ENCODE measurements around the gene PDS5B.
"Not testable (repeated sequence)": the region's sequence is repeated elsewhere in the genome, so short reads cannot be mapped to it uniquely, and the experiment has no call there.

Gene PDS5B

DNA sequence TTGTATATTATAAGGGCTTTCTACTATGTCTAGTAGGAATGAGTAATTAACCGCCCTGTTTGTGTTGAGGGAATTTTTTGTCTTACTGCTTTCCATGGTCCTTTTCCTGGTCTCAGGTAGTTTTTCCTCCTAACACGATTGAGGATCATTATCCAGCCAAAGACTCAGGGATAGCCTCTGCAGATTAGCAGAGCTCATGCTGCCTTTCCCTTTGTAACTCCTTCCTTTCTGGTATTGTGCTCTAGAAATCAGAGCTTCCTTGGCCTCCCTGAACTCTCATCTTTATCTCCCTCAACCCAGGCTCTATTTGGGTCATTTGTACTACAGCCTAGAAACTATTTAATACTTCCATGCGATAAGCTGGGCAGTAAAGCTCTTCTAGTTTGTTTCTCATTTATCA lies 142.1 kb downstream of the PDS5B start:
- no peak for DNase-seq

DNA sequence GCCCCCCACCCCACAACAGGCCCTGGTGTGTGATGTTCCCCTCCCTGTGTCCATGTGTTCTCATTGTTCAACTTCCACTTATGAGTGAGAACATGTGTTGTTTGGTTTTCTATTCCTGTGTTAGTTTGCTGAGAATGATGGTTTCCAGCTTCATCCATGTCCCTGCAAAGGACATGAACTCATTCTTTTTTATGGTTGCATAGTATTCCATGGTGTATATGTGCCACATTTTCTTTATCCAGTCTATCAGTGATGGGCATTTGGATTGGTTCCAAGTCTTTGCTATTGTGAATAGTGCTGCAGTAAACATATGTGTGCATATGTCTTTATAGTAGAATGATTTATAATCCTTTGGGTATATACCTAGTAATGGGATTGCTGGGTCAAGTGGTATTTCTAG lies 142.8 kb downstream of the PDS5B start:
- not testable (repeated sequence) for DNase-seq

DNA sequence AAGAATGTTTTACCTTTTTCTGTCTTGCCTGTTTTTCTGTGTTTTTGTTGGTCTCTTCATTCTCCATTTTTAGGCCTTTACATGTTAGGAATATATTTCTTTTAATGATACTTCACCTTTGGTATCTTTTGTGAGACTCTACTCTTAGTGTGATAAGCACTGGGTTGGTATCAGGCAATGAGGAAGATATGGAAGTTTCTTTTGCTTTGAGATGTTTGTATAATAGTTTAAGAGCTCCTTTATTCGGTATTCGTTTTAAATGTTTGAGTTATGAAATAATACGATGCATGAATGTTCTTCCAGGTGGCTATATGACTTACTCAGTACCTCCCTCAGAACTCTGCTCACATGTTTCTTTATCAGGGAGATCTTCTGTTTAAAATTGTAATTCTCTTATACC lies 144.8 kb downstream of the PDS5B start:
- DNase-seq, result no peak

DNA sequence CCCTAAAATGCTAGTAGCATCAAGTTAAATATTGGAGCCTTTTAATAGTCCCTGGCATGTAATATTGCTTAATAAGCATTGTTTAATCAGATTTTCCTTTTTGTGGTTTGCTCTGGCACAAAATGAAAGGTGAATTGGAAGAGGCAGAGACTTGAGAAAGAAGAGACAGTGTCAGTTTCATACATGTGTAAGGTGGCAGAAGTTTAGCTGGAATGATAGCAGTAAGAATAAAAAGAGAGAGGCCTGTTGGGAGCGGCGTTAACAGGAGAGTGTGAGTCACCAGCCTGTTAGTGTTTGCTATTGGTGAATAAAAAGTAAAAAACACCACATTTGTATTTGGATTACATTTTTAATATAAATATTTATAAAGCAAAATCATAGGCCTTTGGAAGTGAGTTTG lies 145.3 kb downstream of the PDS5B start:
- DNase-seq, result no peak

DNA sequence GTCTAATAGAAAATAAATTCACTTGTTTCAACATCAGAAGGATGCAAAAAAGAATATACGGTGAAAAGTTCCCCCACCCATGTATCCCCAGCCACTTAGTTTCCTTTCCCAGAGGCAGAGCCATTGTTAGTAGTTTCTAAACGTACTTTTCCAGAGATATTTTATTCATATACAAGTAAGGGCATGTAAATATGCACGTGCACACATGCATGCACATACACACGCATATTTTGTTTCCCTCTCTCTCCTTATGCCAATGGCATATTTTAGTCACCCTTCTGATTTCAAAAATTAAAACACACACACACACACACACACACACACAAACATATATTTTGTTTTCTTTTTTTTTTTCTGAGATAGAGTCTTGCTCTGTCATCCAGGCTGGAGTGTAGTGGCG lies 147.4 kb downstream of the PDS5B start:
- no peak for DNase-seq

DNA sequence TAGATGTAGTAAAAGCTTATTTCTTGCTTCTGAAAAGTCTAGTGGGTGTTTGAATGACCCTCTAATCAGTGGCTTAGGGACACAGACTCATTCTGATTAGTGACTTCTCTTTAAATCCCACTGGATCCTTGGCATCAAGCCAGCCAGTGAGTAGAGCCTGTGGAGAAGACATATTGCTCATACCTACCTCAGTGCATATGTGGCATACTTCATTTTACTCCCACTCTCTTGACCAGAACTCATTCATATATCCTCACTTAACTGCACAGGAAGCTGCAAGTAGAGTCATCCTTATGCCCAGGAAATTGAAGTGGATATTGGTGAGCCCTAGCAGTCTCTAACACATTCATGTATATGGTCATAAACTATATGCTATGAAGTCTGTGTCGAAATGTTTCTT lies 148.3 kb downstream of the PDS5B start:
- DNase-seq, result no peak

DNA sequence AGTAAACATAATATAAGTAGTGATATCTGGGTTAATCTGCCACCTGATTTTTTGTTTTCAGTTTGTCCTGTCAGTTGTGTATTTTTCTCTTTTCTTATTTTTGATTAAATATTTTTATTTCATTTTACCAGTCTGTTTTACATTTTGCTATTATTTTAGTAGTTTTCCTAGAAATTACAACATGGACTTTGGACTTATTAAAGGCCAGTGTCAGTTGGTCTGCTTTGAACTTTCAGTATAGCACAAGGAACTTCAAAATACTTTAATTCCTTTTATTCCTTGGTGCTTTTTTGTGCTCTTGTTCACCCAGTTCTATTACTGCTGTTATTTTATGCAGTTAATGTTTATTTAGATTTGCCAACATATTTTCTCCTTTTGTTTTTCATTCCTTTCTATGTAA lies 149.6 kb downstream of the PDS5B start:
- no peak for DNase-seq

DNA sequence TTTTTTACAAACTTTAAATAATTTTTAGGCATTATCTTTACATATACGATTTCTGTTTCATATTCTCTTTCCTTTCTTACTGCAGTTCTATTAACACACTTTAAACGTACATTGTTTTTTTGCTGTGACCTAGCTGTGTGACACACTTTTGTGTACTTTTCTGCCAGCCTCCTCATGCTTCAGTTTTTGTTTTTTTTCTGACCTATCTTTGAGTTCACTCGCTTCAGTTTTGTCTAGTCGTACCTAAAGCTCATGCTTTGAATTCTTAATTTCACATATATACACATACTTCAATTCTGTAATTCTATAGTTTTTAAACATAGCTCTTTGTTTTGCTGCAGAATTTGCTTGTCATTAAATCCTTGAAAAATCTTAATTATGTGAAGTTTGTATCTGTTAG lies 150.4 kb downstream of the PDS5B start:
- DNase-seq, result no peak

DNA sequence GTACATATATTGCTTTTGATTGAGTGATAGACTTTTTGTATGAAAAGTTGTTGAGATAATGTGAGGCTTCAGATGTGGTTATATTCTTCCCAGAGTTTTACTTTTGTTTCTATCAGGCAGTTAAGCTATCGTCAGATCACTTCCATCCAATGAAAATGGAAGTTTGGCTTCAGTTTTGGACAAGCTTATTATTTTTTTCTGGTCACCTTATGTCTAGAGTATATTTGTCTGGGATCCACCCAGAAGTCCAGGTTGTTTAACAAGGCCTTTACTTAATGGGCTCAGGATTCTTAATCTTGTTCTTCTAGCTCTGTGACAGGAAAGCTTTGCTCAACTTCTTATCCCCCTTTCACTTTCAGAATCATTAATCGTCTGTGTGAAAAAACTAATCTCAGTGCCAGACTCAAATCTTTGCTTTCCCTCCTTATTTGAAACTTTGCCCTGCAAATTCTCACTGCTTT lies 150.9 kb downstream of the PDS5B start:
- no peak for DNase-seq

DNA sequence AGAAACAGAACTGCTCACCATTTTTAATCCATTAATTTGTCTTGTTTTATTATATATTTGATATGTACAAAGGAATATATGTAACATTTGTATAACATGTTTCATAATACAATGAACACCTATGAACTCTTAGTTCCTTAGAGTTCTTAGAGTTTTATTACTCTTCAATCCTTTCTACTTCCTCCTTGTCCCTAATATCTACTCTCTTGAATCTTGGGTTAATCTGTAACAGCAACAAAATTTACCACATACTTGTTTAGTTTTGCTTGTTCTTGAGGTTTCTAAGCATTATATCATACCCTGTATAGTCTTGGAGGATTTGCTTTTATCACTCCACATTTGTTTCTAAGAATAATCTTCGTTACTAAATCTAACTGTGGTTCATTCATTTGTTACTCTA lies 151.4 kb downstream of the PDS5B start:
- no peak for DNase-seq

DNA sequence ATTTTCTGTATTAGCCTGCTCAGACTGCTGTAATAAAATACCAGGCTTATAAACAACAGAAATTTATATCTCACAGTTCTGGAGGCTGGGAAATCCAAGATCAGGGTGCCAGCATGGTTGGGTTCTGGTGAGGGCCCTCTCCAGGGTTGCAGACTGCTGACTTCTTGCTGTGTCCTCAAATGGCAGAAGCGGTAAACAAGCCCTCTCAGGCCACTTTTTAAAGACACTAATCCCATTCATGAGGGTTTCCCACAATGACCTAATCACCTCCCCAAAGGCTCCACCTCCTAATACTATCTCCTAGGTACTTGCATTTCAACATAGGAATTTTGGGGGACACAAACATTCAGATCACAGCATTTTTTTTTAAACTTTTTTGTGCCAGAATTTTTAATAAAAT lies 159.3 kb downstream of the PDS5B start:
- no peak for DNase-seq

DNA sequence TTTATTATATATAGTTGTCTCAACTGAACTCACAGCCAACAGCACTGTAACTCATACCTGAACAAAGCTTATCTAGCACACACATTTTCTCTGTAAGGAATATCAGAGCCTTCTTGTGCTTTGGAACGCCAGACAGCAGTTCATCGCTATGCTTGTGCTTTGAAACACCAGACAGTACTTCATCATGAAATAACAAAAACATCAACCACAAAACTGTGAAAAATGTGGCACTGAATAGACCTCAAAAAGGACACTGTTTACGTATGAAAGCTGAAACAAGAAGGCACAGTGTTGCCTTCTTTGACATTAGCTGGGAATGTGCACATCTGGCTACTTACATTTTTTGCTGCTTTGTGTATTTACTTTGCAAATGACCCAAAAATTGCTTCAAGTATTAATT lies 160.2 kb downstream of the PDS5B start:
- no peak for DNase-seq

DNA sequence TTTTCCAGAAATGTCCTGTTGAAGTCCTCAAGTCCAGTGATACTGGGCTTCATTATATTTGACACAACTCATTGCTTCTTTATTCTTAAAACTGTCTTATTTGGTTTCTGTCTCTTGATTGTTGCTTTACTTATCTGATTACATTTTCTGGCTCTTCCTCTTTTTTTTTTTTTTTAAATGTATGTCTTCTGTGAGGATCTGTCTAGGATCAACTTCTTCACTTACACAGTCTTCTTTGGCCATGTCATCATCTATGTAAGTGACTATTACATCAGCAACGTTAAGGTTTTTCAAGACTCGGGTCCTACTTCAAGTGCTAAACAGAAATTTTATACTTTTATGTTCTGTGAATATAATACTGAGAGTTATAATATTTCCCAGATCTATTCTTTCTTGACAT lies 162.1 kb downstream of the PDS5B start:
- DNase-seq, result no peak

DNA sequence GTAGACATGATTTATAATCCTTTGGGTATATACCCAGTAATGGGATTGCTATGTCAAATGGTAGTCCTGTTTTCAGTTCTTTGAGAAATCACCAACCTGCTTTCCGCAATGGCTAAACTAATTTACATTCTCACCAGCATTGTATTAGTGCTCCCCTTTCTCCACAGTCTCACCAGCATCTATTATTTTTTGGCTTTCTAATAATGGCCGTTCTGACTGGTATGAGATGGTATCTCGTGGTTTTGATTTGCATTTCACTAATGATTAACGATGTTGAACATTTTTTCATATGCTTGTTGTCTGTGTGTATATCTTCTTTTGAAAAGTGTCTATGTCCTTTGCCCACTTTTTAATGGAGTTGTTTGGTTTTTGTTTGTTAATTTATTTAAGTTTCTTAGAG lies 165.1 kb downstream of the PDS5B start:
- DNase-seq, result no peak

DNA sequence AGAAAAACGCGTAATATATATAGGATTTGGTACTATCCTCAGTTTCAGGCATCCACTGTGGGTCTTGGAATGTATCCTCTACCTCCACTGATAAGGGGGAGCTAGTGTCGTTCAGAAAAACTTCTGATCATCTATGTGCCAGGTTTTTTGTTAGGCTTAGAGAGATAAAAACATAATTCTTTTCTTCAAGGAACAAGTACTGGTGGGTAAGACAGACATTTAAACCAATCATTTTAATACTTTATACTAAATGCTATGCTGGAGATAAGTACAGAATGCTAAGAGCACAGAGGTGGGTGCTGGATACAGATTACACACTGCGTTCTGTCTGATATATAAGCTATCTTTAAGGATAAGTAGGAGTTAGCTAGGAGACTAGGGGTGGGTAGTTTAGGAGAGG lies 166.1 kb downstream of the PDS5B start:
- no peak for DNase-seq

DNA sequence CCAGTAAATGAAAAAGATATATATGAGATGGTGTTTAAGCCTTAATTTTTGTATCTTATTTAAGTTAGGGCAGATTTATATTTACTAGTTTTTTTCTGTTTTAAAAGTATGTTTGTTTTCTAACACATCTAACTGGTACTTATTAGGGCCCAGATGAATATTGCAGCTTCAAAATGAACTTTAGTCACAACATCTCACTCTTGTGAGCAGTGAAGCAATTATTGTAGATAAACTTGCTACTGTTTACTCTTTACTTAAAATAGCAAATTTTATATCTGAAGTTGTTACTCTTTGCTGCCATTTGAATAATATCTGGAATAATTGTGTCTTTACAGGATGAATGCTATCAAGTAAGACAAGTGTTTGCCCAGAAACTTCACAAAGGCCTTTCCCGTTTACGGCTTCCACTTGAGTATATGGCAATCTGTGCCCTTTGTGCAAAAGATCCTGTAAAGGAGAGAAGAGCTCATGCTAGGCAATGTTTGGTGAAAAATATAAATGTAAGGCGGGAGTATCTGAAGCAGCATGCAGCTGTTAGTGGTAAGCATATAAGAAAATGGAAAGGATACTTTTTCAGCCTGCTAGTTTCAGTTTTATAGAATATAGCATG lies 166.8 kb downstream of the PDS5B start:
- DNase-seq, result no peak

DNA sequence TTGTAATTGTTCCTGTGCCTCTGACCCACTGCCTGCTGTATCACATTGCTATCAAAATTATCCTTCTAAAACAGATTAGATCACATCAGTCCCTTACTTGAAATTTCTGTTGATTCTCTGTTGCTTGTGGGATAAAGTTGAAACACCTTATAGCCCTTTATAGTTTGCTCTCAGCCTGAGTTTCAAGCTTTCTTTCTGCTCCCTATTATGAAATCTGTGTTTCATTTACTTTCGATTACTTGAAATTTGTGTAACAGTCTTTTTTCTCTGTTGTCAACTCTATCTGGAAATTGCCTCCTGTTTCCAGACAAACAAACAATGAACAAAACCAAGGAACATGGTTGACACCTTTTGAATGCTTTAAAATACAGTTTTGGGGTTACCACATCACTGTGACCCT lies 167.9 kb downstream of the PDS5B start:
- no peak for DNase-seq

DNA sequence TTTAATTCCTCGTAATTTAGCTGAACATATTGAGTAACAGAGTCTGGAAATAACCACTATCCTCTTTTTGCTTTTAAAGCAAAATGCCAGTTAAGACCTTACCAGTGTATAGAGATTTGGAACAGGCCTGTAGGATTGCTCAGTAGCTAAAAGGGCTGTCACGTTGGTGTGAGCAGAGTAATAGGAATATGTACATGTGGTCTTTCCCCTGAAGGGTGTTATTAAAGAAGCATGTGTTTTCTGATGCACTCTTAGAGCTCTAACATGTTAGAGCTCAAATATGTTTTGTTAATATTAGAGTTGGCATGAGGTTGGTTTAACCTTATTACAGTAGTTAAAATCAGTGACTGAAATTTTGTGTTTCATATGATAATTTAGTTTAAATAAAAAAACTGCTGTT lies 172.9 kb downstream of the PDS5B start:
- DNase-seq, result no peak

DNA sequence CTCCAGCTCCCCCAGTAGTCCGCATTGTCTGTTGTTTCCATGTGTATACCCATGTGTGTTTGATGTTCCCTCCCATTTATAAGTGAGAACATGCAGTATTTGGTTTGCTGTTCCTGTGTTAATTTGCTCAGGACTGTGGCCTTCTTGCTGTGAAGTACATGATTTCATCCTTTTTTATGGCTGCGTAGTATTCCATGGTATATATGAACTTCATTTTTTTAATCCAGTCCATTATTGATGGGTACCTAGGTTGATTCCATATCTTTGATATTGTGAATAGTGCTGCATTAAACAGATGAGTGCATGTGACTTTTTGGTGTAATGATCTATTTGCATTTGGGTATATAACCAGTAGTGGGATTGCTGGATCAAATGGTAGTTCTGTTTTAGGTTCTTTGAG lies 175.2 kb downstream of the PDS5B start:
- DNase-seq, result no peak

DNA sequence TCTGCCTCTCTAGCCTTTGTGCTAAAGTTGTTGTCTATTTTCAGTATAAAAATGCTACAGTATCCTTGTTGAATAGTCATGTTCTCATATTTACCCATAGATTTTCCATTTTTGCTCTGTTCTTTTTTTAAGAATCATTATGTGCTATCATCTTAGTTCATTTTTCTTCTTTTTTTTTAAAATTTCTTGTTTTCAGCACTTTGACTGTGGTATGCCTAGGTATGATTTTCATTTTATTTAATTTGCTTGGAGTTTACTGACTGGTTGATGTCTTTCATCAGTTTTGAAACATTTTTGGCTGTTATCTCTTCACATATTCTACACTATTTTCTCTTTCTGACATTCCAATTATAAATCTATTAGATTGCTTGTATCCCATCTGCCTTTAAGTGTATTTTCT lies 192.9 kb downstream of the PDS5B start:
- DNase-seq, result no peak

DNA sequence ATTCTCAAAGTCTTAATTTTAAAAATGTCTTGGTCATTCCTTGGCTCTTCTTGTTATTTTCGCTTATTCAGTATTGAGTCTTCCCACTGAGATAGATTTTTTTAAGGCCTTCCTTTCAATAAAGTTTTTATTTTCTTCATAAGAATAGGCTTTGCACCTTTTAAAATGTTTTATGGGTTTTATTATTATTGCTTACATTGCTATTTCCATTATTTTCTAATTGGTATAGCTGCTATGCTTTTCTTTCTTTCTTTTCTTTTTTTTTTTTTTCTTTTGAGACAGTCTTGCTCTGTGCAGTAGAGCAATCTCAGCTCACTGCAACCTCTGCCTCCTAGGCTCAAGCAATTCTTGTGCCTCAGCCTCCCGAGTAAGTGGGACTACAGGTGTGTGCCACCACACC lies 195.7 kb downstream of the PDS5B start:
- DNase-seq, result no peak

DNA sequence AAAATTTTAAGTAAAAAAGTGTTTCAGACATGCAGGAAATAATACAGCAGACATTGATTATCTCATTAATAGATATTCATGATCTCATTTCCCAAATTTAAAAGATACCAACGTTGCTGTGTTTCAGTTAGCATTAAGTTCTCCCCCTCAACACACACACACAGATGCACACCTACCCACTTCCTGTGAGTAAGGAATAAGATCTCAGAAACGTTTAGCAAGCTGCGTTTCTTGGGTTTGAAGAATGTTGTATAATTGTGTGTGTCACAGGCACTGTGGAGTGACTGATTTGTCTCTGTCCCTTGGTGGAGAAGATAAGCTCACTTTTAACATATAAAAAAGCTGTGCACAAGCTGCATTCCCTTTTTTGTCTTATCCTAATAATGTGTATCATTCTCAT lies 196.8 kb downstream of the PDS5B start:
- no peak for DNase-seq

DNA sequence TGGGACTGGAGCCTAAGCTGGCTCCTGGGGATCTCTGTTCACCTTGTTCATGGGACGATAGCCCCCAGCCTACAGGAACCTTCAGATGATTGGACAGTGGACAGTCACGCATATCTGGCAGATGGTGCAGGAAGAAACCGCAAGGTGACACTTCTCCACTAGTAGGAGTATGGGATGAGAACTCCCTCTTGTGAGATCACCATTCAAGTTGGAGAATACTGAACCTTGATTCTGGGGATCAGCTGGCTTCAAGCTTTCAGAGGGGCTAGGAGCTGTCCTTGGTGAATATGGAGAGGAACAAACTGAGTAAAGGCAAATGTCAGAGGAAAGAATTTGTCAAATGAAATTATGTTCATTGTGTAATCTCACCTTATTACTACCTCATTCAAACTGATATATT lies 204.5 kb downstream of the PDS5B start:
- no peak for DNase-seq

DNA sequence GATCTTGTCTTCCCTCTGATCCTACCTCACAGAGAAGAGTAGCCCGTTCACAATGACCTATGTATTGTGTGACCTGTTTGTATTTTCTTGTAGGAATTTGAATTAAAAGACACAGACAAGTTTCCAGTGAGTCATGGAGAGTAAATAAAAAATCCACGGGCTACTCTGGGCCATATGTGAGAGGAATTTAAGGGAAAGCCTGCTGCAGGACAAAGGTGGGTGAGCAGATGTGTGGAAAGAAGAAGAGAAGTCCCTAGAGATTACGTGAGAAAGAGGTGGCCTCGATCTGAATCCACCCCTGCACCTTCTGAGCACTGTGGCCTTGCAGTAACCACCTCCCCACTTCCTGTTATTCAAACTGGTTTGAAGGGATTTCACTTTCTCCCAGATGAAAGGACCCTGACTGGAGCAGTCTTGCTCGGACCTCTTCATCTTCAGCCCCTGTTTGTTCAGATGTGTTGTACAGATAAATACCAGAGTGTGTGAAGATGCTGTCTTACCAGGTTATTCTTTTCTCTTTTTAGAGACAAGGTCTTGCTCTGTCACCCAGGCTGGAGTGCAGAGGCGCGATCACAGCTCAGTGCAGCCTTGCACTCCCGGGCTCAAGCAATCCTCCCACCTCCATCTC lies 205.4 kb downstream of the PDS5B start:
- DNase-seq, result no peak

DNA sequence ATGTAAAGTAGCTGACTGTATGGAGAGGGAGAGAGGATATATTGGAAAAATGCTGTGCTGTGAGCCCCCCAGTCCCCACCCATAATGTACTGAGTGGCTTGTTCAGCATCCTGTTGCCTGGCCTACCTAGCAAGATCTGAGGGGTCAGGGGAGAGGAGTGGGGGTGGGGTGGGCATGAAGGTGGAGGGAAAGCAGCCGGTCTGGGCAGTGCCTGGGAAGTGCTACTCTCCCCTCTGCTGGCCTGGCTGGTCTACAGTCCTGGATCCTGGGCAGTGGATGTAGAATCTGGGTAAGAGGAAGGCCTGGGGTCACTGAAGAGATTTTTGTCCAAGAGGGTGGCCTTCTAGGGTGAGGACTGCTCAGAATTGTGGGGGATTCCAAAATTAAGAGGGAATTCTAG lies 210.5 kb downstream of the PDS5B start:
- DNase-seq, result no peak
